Body of pancreas (tissue), 4 donors: ENCODE measurements around the gene PDZD2.

Experiments used
- POLR2A ChIP-seq, 3 donors: fragments of 450-650 bp; IDR thresholded peaks; one replicate each; pipeline ENCODE4 v1.6.1; 2016; ENCODE audit warnings: antibody characterized with exemption in 3 of 3, mild to moderate bottlenecking in 2 of 3
- TF ChIP-seq, protein P1 (sequence below), 7 experiments: fragments of 450-650 bp in 4 of 7; fragments of 200-600 bp in 3 of 7; sonication (generic) in 3 of 7; IDR thresholded peaks; one replicate each; pipeline ENCODE4 v1.5.1; 2016 to 2019; ENCODE audit warnings: antibody characterized with exemption in 7 of 7

DNA sequence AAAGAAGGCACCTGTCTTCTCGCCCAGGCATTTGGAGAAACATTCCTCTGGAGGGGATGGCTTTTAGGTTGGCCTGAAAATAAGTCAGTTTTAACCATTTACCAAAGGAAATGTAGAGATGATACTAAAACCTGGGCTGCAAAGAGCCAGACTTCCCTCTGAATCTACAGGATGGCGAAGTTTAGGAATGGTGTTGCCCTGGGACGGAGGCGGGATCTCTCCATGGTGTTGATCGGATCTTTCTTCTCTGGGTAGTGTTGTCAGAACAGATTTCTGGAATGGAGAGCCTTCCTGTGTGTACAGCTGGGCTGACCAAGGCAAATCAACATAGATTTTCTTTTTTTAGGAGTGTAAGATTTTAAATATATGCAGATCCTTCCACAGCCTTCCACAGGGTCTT lies 159.2 kb downstream of the PDZD2 start:
- TF ChIP-seq, protein P1, sequence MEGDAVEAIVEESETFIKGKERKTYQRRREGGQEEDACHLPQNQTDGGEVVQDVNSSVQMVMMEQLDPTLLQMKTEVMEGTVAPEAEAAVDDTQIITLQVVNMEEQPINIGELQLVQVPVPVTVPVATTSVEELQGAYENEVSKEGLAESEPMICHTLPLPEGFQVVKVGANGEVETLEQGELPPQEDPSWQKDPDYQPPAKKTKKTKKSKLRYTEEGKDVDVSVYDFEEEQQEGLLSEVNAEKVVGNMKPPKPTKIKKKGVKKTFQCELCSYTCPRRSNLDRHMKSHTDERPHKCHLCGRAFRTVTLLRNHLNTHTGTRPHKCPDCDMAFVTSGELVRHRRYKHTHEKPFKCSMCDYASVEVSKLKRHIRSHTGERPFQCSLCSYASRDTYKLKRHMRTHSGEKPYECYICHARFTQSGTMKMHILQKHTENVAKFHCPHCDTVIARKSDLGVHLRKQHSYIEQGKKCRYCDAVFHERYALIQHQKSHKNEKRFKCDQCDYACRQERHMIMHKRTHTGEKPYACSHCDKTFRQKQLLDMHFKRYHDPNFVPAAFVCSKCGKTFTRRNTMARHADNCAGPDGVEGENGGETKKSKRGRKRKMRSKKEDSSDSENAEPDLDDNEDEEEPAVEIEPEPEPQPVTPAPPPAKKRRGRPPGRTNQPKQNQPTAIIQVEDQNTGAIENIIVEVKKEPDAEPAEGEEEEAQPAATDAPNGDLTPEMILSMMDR (IDR thresholded peaks at IDR 0.05): no peak
- TF ChIP-seq POLR2A (IDR thresholded peaks at IDR 0.05): no peak
